GM23338 (cell line): ENCODE data around the gene APEX1. TPM values are rescaled to one million over a fixed set of nuclear protein-coding genes. Genes with fewer than 3 reads are reported as not detected.

Experiments used
- ATAC-seq: fragments of 200-7000 bp; cut with Tn5 transposase; 3 replicates; pipeline ENCODE4 v1.9.1; 2020
- DNase-seq: peaks from one replicate; pipeline ENCODE4 v3.0.0-alpha.2; 2015; ENCODE audit warnings: low spot score
- H2AFZ ChIP-seq: fragments of 200-600 bp; sonication (generic); 2 replicates; pipeline ENCODE4 v1.8.0; 2016; ENCODE audit warnings: antibody characterized with exemption, mild to moderate bottlenecking, moderate library complexity
- H3F3A ChIP-seq: fragments of 200-600 bp; sonication (generic); replicated peaks from 2 replicates; pipeline ENCODE4 v1.8.0; 2017; ENCODE audit warnings: antibody characterized with exemption, mixed run types, low read depth
- H3K27ac ChIP-seq: fragments of 200-600 bp; sonication (generic); 2 replicates; pipeline ENCODE4 v1.6.1; 2016; ENCODE audit warnings: low read depth
- H3K27me3 ChIP-seq: fragments of 200-600 bp; sonication (generic); 2 replicates; pipeline ENCODE4 v1.8.0; 2016; ENCODE audit warnings: mild to moderate bottlenecking, mixed run types, moderate library complexity; ENCODE audit not compliant: insufficient read depth
- H3K36me3 ChIP-seq: fragments of 200-600 bp; sonication (generic); 2 replicates; pipeline ENCODE4 v1.8.0; 2016; ENCODE audit warnings: mild to moderate bottlenecking; ENCODE audit not compliant: insufficient read depth
- H3K4me1 ChIP-seq: fragments of 200-600 bp; sonication (generic); 2 replicates; pipeline ENCODE4 v1.8.0; 2016; ENCODE audit warnings: mild to moderate bottlenecking, moderate library complexity; ENCODE audit not compliant: insufficient read depth
- H3K4me2 ChIP-seq: fragments of 200-600 bp; sonication (generic); 2 replicates; pipeline ENCODE4 v1.7.1; 2017; ENCODE audit warnings: mixed run types
- H3K4me3 ChIP-seq: fragments of 200-600 bp; sonication (generic); 2 replicates; pipeline ENCODE4 v1.6.1; 2016; ENCODE audit warnings: mixed run types
- H3K79me2 ChIP-seq: fragments of 200-600 bp; sonication (generic); replicated peaks from 2 replicates; pipeline ENCODE4 v1.8.0; 2017; ENCODE audit warnings: mild to moderate bottlenecking; ENCODE audit not compliant: insufficient read depth
- H3K9me2 ChIP-seq: fragments of 200-600 bp; sonication (generic); 2 replicates; pipeline ENCODE4 v1.8.0; 2017; ENCODE audit not compliant: insufficient read depth
- H4K20me1 ChIP-seq: fragments of 200-600 bp; sonication (generic); replicated peaks from 2 replicates; pipeline ENCODE4 v1.8.0; 2017; ENCODE audit warnings: mild to moderate bottlenecking; ENCODE audit not compliant: insufficient read depth
- H3K27ac Mint-ChIP-seq: 2 replicates; pipeline ENCODE4 v1.8.0; 2020; ENCODE audit warnings: inconsistent platforms, mild to moderate bottlenecking, moderate library complexity, mixed read lengths
- H3K27me3 Mint-ChIP-seq: 3 replicates; pipeline ENCODE4 v1.8.0; 2022; ENCODE audit warnings: low read depth, mild to moderate bottlenecking, moderate library complexity, mixed read lengths, inconsistent platforms; ENCODE audit not compliant: insufficient read depth, poor library complexity
- H3K36me3 Mint-ChIP-seq: 3 replicates; pipeline ENCODE4 v1.8.0; 2021; ENCODE audit warnings: low read depth, mild to moderate bottlenecking, inconsistent platforms, moderate library complexity, mixed read lengths
- H3K4me1 Mint-ChIP-seq: 3 replicates; pipeline ENCODE4 v1.8.0; 2020; ENCODE audit warnings: mild to moderate bottlenecking, inconsistent platforms, mixed read lengths
- H3K4me3 Mint-ChIP-seq: 3 replicates; pipeline ENCODE4 v1.8.0; 2021; ENCODE audit warnings: moderate library complexity, mild to moderate bottlenecking, inconsistent platforms, mixed read lengths
- H3K9me3 Mint-ChIP-seq: 3 replicates; pipeline ENCODE4 v1.8.0; 2020; ENCODE audit warnings: moderate library complexity, mild to moderate bottlenecking, inconsistent platforms, mixed read lengths
- CREB1 ChIP-seq: fragments of 250-450 bp; sonication (Bioruptor Pico); IDR thresholded peaks from 2 replicates; pipeline ENCODE4 v1.5.0; 2020; ENCODE audit warnings: low read depth, mild to moderate bottlenecking, moderate library complexity
- EZH2 ChIP-seq: fragments of 200-600 bp; sonication (generic); IDR thresholded peaks from one replicate; pipeline ENCODE4 v1.8.0; 2017; ENCODE audit warnings: antibody characterized with exemption, mild to moderate bottlenecking, low read depth; ENCODE audit not compliant: unreplicated experiment
- NANOG ChIP-seq: IDR thresholded peaks from 2 replicates; pipeline ENCODE4 v1.6.1; 2016; ENCODE audit warnings: antibody characterized with exemption, borderline replicate concordance
- POLR2AphosphoS5 ChIP-seq: IDR thresholded peaks from 2 replicates; pipeline ENCODE4 v1.6.1; 2016; ENCODE audit warnings: antibody characterized with exemption, low read depth
- STAT1 ChIP-seq: IDR thresholded peaks from one replicate; pipeline ENCODE4 v1.6.1; 2016; ENCODE audit warnings: antibody characterized with exemption; ENCODE audit not compliant: unreplicated experiment
- ZNF114 ChIP-seq: fragments of 250-450 bp; sonication (Bioruptor Pico); IDR thresholded peaks from 2 replicates; pipeline ENCODE4 v1.5.0; 2020; ENCODE audit warnings: mild to moderate bottlenecking, moderate library complexity
- ZNF462 ChIP-seq: fragments of 250-450 bp; sonication (Bioruptor Pico); IDR thresholded peaks from 2 replicates; pipeline ENCODE4 v1.5.0; 2020; ENCODE audit warnings: mild to moderate bottlenecking, moderate library complexity
- polyA plus RNA-seq: library from polyadenylated mRNA; unstranded; fragments of >200 nt; fragmentation: Nextera tagmentation; extraction: Ambion mirVana; gene quantifications from 2 replicates; pipeline ENCODE4 v1.2.1, GENCODE V29; 2016
- total RNA-seq: library from RNA; depleted of rRNA; stranded (reverse); fragments of >200 nt; shearing (Covaris generic); gene quantifications from 2 replicates; pipeline ENCODE4 v1.2.3, GENCODE V29; 2014
- TF ChIP-seq, protein P1 (sequence below): IDR thresholded peaks from 2 replicates; pipeline ENCODE4 v1.6.1; 2016; ENCODE audit warnings: antibody characterized with exemption
- TF ChIP-seq, protein P2 (sequence below), 2 experiments: fragments of 200-600 bp in 1 of 2; sonication (generic) in 1 of 2; conservative IDR thresholded peaks; 2 replicates each; pipeline versions ENCODE4 v1.5.1 to v1.6.1; 2016 to 2017; ENCODE audit warnings: antibody characterized with exemption in 2 of 2, low read depth in 2 of 2, mild to moderate bottlenecking in 2 of 2, moderate library complexity in 1 of 2

Gene APEX1
- total and polyA plus RNA-seq, 2 experiments from 2014 or later = 247 to 279 TPM

DNA sequence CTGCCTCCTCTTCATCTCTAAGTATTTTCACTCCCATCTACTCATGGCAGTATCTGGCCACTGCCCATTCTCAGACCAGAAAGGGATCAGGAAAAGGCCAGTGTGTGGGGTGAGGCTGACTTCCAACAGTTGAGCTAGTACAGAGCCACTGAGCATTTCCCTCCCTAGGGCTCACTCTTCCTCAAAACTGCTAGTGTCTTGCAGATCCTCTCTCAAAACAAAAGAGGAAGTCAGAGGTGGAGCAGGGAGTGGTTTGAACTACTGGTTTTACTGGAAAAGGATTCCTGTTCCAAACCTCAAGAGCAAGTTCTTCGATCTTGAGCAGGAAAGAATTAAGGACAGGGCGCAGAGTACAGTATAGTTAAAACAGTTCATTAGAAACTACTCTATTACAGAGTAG is 38.6 kb downstream of the APEX1 start (continued):
- no peak for TF ChIP-seq NANOG
- TF ChIP-seq STAT1 = no peak

DNA sequence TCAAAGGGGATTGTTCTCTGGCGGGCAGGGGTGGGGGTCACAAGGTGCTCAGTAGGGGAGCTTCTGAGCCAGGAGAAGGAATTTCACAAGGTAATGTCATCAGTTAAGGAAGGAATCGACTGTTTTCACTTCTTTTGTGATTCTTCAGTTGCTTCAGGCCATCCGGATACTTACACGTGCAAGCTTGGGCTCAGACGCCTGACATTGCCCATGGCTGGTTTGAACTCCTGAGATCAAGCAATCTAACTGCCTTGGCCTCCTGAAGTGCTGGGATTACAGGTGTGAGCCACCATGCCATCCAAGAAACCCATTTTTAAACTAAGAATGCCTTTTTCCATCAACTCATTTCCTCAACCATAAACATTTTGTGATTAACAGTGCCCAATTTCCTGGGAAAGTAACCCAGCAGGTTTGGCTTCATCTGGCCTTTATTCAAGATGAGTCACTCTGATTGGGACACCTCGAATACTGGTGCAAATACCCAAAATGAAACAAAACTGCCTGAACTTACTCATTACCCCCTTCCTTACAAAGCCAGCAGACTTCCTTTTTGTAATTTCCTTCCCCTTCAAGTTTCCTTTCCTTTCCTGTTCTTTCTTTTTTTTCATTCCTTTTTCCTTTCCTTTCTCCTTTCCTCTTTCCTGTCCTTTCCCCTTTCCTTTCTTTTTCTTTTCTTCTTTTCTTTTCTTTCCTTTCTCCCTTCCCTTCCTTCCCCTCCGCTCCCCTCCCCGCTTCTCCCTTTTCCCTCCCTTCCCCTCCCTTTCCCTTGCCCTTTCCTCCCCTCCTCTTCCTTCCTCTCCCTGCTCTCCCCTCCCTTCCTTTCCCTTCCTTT is 40.1 kb downstream of the APEX1 start:
- no peaks in the 10 kb centered on the region for H3K9me3 Mint-ChIP-seq
- ATAC-seq = peak; percentile 42
- H3K27me3 ChIP-seq = no peaks in the 10 kb centered on the region
- peaks cover 3% of the 10 kb centered on the region; the same call in 1 of the 2 replicates for H3F3A ChIP-seq
- peak overlapping the region; percentile 49 for H2AFZ ChIP-seq
- H3K4me1 ChIP-seq = peaks cover 27% of the 10 kb centered on the region
- no peaks in the 10 kb centered on the region; the same call in 1 of the 2 replicates for H3K9me2 ChIP-seq
- H3K4me3 ChIP-seq = no peak overlapping the region
- no peak overlapping the region; the same call in 2 of the 3 replicates for H3K4me3 Mint-ChIP-seq
- TF ChIP-seq NANOG = no peak
- TF ChIP-seq CREB1 (CRISPR knock-in tag) = no peak
- TF ChIP-seq, protein P1, sequence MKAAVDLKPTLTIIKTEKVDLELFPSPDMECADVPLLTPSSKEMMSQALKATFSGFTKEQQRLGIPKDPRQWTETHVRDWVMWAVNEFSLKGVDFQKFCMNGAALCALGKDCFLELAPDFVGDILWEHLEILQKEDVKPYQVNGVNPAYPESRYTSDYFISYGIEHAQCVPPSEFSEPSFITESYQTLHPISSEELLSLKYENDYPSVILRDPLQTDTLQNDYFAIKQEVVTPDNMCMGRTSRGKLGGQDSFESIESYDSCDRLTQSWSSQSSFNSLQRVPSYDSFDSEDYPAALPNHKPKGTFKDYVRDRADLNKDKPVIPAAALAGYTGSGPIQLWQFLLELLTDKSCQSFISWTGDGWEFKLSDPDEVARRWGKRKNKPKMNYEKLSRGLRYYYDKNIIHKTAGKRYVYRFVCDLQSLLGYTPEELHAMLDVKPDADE = no peak
- H3K27me3 Mint-ChIP-seq = peaks cover 6% of the 10 kb centered on the region
- H3K36me3 Mint-ChIP-seq = no peaks in the 10 kb centered on the region
- no peak overlapping the region for H3K27ac ChIP-seq
- peaks cover 45% of the 10 kb centered on the region for H3K4me1 Mint-ChIP-seq
- H3K36me3 ChIP-seq = 0 out of 2 replicates have a peak, but pooled peaks cover 2% of the 10 kb centered on the region
- DNase-seq = no peak
- H3K27ac Mint-ChIP-seq = peak overlapping the region; percentile 89
- H3K79me2 ChIP-seq = no peaks in the 10 kb centered on the region
- H4K20me1 ChIP-seq = no peaks in the 10 kb centered on the region
- no peak overlapping the region for H3K4me2 ChIP-seq

DNA sequence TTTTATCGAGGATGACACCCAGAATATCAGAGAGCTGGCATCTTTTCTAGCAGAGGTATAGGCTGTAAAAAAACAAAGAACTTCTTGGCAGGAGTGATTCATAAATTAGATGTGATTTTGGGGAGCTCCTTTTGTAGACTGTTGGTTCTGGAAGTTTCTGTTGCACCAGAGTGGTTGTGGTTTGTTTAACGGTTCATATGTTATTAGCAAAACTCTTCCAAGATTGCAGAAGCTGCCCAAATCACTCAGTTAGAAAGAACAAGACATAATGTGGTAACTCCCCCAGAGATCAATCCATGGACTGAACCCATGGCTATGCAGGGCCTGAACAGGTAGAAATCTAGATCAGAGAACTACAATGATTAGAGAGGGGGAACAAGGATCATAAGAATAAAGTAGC is 43.6 kb downstream of the APEX1 start:
- no peaks in the 10 kb centered on the region; the same call in 1 of the 2 replicates for H3K9me2 ChIP-seq
- H4K20me1 ChIP-seq = no peaks in the 10 kb centered on the region
- H3K36me3 ChIP-seq = no peaks in the 10 kb centered on the region
- DNase-seq (no peak), ATAC-seq (no peak)
- H3K36me3 Mint-ChIP-seq = peaks cover under 1% of the 10 kb centered on the region; the same call in 2 of the 3 replicates
- H3K4me1 ChIP-seq = peaks cover 21% of the 10 kb centered on the region
- H3K27me3 ChIP-seq = no peaks in the 10 kb centered on the region
- H3K4me2 ChIP-seq = peak overlapping the region; percentile 5; the same call in 1 of the 2 replicates
- H3F3A ChIP-seq = peaks cover 2% of the 10 kb centered on the region; the same call in 1 of the 2 replicates
- no peak overlapping the region for H3K4me3 ChIP-seq
- H3K79me2 ChIP-seq = no peaks in the 10 kb centered on the region
- H2AFZ ChIP-seq = peak overlapping the region; percentile 45
- peaks cover 36% of the 10 kb centered on the region for H3K4me1 Mint-ChIP-seq
- peaks cover 3% of the 10 kb centered on the region; the same call in 2 of the 3 replicates for H3K9me3 Mint-ChIP-seq
- H3K27me3 Mint-ChIP-seq = peaks cover 3% of the 10 kb centered on the region
- H3K4me3 Mint-ChIP-seq = no peak overlapping the region
- peak overlapping the region; percentile 40; the same call in 1 of the 2 replicates for H3K27ac ChIP-seq
- peak overlapping the region; percentile 34 for H3K27ac Mint-ChIP-seq
- TF ChIP-seq ZNF114 (CRISPR knock-in tag) = no peak
- TF ChIP-seq POLR2AphosphoS5 = no peak
- TF ChIP-seq, protein P2, sequence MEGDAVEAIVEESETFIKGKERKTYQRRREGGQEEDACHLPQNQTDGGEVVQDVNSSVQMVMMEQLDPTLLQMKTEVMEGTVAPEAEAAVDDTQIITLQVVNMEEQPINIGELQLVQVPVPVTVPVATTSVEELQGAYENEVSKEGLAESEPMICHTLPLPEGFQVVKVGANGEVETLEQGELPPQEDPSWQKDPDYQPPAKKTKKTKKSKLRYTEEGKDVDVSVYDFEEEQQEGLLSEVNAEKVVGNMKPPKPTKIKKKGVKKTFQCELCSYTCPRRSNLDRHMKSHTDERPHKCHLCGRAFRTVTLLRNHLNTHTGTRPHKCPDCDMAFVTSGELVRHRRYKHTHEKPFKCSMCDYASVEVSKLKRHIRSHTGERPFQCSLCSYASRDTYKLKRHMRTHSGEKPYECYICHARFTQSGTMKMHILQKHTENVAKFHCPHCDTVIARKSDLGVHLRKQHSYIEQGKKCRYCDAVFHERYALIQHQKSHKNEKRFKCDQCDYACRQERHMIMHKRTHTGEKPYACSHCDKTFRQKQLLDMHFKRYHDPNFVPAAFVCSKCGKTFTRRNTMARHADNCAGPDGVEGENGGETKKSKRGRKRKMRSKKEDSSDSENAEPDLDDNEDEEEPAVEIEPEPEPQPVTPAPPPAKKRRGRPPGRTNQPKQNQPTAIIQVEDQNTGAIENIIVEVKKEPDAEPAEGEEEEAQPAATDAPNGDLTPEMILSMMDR (conservative IDR thresholded peaks at IDR 0.05; ENCODE audit: low read depth in 2 of 2) = no peak
- TF ChIP-seq EZH2 = no peak
- no peak for TF ChIP-seq ZNF462 (CRISPR knock-in tag)
- TF ChIP-seq NANOG = no peak
- no peak for TF ChIP-seq STAT1
